Ectodermal cell (in vitro differentiated cells): ENCODE measurements around the gene PODN.

Experiments used
- H3K27ac ChIP-seq: 2 replicates; pipeline ENCODE4 v1.7.0; 2013; ENCODE audit warnings: mild to moderate bottlenecking, low read depth, low read length; ENCODE audit not compliant: insufficient read depth, poor library complexity, severe bottlenecking
- H3K27me3 ChIP-seq: 2 replicates; pipeline ENCODE4 v1.7.0; 2013; ENCODE audit warnings: mild to moderate bottlenecking, low read length; ENCODE audit not compliant: insufficient read depth, control insufficient read depth, poor library complexity, severe bottlenecking
- H3K36me3 ChIP-seq: one replicate; pipeline ENCODE4 v1.7.0; 2013; ENCODE audit warnings: low read length; ENCODE audit not compliant: control insufficient read depth, insufficient read depth
- H3K4me1 ChIP-seq: one replicate; pipeline ENCODE4 v1.7.0; 2013; ENCODE audit warnings: low read length; ENCODE audit not compliant: control insufficient read depth, insufficient read depth
- H3K4me3 ChIP-seq: 2 replicates; pipeline ENCODE4 v1.7.0; 2013; ENCODE audit warnings: low read depth, low read length, control low read depth; ENCODE audit not compliant: insufficient read depth
- H3K9me3 ChIP-seq: 2 replicates; pipeline ENCODE4 v1.7.0; 2013; ENCODE audit warnings: mild to moderate bottlenecking, low read length, moderate library complexity; ENCODE audit not compliant: control insufficient read depth
- WGBS, 2 experiments: methylation state at CpG; one replicate each; pipeline ENCODE4 v1.1.7; 2013; ENCODE audit warnings: missing lambda C conversion rate in 2 of 2; 5-methylcytosine and 5-hydroxymethylcytosine counted together

PODN gene

GRCh38 chr1:53115403-53116306 lies 53.6 kb downstream of the PODN start:
- Histone ChIP-seq H3K36me3 (no peaks in the 10 kb centered on the region), H3K4me1 (peaks cover 33% of the 10 kb centered on the region), H3K27me3 (peaks cover 43% of the 10 kb centered on the region), H3K27ac (no peak overlapping the region), H3K4me3 (no peak overlapping the region), H3K9me3 (no peaks in the 10 kb centered on the region)
- WGBS, 2 experiments = 42 to 50% methylated on average over 20 of the region's 20 CpGs

- no peaks in the 10 kb centered on the region for H3K36me3 ChIP-seq
- no peak overlapping the region for H3K27ac ChIP-seq
Measured at GRCh38 chr1:53116307-53116810, 54.3 kb downstream of the PODN start.

GRCh38 chr1:53116933-53117600 lies 55.1 kb downstream of the PODN start:
- H3K27me3 ChIP-seq = peaks cover 39% of the 10 kb centered on the region
- no peaks in the 10 kb centered on the region for H3K36me3 ChIP-seq
- no peak overlapping the region for H3K27ac ChIP-seq
- H3K9me3 ChIP-seq = no peaks in the 10 kb centered on the region
- H3K4me1 ChIP-seq = peaks cover 37% of the 10 kb centered on the region
- 89 to 91% methylated on average over 11 of the region's 11 CpGs for WGBS, 2 experiments
- H3K4me3 ChIP-seq = no peak overlapping the region

More at GRCh38 chr1:53116307-53116810, 54.3 kb downstream of the PODN start:
- Histone ChIP-seq H3K27me3 (peaks cover 43% of the 10 kb centered on the region), H3K9me3 (no peaks in the 10 kb centered on the region), H3K4me1 (peaks cover 30% of the 10 kb centered on the region), H3K4me3 (no peak overlapping the region)
- 68 to 71% methylated on average over 9 of the region's 9 CpGs for WGBS, 2 experiments

GRCh38 chr1:53117836-53118235 lies 55.8 kb downstream of the PODN start:
- Histone ChIP-seq H3K4me3 (no peak overlapping the region), H3K9me3 (no peaks in the 10 kb centered on the region), H3K27me3 (peaks cover 34% of the 10 kb centered on the region), H3K36me3 (no peaks in the 10 kb centered on the region), H3K27ac (no peak overlapping the region), H3K4me1 (peaks cover 37% of the 10 kb centered on the region)
- 83 to 84% methylated on average over 9 of the region's 9 CpGs for WGBS, 2 experiments

- no peak overlapping the region for H3K27ac ChIP-seq
- WGBS, 2 experiments = 84 to 88% methylated on average over 11 to 12 of the region's 12 CpGs
- H3K4me1 ChIP-seq = peaks cover 29% of the 10 kb centered on the region
- no peaks in the 10 kb centered on the region for H3K9me3 ChIP-seq
- H3K4me3 ChIP-seq = no peak overlapping the region
- H3K36me3 ChIP-seq = no peaks in the 10 kb centered on the region
- peaks cover 13% of the 10 kb centered on the region for H3K27me3 ChIP-seq
Measured at GRCh38 chr1:53120659-53121058, 58.6 kb downstream of the PODN start.

- no peaks in the 10 kb centered on the region for H3K36me3 ChIP-seq
- H3K9me3 ChIP-seq = no peaks in the 10 kb centered on the region
- peaks cover 13% of the 10 kb centered on the region for H3K27me3 ChIP-seq
- WGBS, 2 experiments = 59 to 61% methylated on average over 17 to 18 of the region's 18 CpGs
- no peak overlapping the region for H3K4me3 ChIP-seq
- H3K4me1 ChIP-seq = peaks cover 21% of the 10 kb centered on the region
- no peak overlapping the region for H3K27ac ChIP-seq
Measured at GRCh38 chr1:53121319-53122172, 59.5 kb downstream of the PODN start.

- H3K4me3 ChIP-seq = no peak overlapping the region
- peaks cover 9% of the 10 kb centered on the region for H3K27me3 ChIP-seq
- WGBS, 2 experiments = 88 to 89% methylated on average over 10 of the region's 10 CpGs
- no peaks in the 10 kb centered on the region for H3K9me3 ChIP-seq
- H3K4me1 ChIP-seq = peaks cover 17% of the 10 kb centered on the region
- H3K36me3 ChIP-seq = no peaks in the 10 kb centered on the region
- H3K27ac ChIP-seq = no peak overlapping the region
Measured at GRCh38 chr1:53122201-53122885, 60.3 kb downstream of the PODN start.

GRCh38 chr1:53122961-53123413 lies 61.0 kb downstream of the PODN start:
- peaks cover 3% of the 10 kb centered on the region for H3K27me3 ChIP-seq
- peaks cover 16% of the 10 kb centered on the region for H3K4me1 ChIP-seq

GRCh38 chr1:53123453-53124140 lies 61.6 kb downstream of the PODN start:
- Histone ChIP-seq H3K27ac (no peak overlapping the region), H3K36me3 (no peaks in the 10 kb centered on the region), H3K4me3 (no peak overlapping the region), H3K9me3 (no peaks in the 10 kb centered on the region), H3K4me1 (peaks cover 16% of the 10 kb centered on the region), H3K27me3 (no peaks in the 10 kb centered on the region)
- 92% methylated on average over 19 of the region's 19 CpGs for WGBS, 2 experiments

More at GRCh38 chr1:53122961-53123413, 61.0 kb downstream of the PODN start:
- Histone ChIP-seq H3K27ac (no peak overlapping the region), H3K4me3 (no peak overlapping the region), H3K36me3 (no peaks in the 10 kb centered on the region), H3K9me3 (no peaks in the 10 kb centered on the region)
- 83 to 89% methylated on average over 7 of the region's 7 CpGs for WGBS, 2 experiments
